ENCODE measurements around the gene SNX3.

The SNX3 gene

GRCh38 chr6:108193131-108193530, 67.7 kb downstream of the SNX3 start (continued):
- no peak for TF ChIP-seq ZNF658 (tag by site-specific recombination; IDR thresholded peaks at IDR 0.05)
- TF ChIP-seq OVOL3 (tag by site-specific recombination; IDR thresholded peaks at IDR 0.05): no peak
- TF ChIP-seq ZNF184 (tag by site-specific recombination; IDR thresholded peaks at IDR 0.05): no peak
- TF ChIP-seq ZNF768 (tag by site-specific recombination; IDR thresholded peaks at IDR 0.05): no peak
- TF ChIP-seq ZNF311 (tag by site-specific recombination; IDR thresholded peaks at IDR 0.05; ENCODE audit: borderline replicate concordance): no peak
- no peak for TF ChIP-seq ZNF157 (tag by site-specific recombination; IDR thresholded peaks at IDR 0.05)
- no peak for TF ChIP-seq AEBP2 (tag by site-specific recombination; IDR thresholded peaks at IDR 0.05; ENCODE audit: borderline replicate concordance)

DNA sequence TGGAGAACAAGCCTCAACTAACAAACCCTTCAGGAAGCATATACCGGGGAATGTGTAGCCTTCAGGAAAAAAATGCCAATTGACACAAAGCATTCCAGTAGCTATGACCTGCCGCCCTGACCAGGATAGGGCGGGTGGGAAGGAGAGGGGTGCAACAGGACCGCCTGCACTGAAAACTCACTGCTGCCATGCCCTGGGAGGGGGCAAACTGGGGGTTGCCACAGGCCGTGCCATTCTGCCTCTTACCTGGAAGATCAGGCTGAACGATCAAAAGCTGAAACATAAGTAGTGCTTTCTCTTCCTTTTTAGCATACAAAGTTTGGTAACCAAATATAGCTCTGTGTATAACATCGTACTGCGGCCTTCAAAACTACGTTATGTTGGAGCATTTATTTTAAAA, 73.3 kb downstream of the SNX3 start:
- Histone ChIP-seq H3K9me3 (ENCODE audit: control insufficient read depth, insufficient read depth, low read depth, low read length) (no peaks in the 10 kb centered on the region), H3K36me3 (ENCODE audit: control insufficient read depth in 2 of 2, insufficient read depth in 1 of 2, low read length in 2 of 2) (no peaks in the 10 kb centered on the region), H3K27ac (ENCODE audit: extremely low read depth, low read depth, low read length) (no peak overlapping the region), H3K4me3 (ENCODE audit: low read depth, low read length) (no peak overlapping the region), H3K4me1 (ENCODE audit: control insufficient read depth, insufficient read depth, low read length) (no peaks in the 10 kb centered on the region)
- ChIA-PET POLR2A (no interaction called here), CTCF (interaction anchor here (1.0 to 1.4 kb wide), 2 partner anchors 30 to 304 kb away, joined by 3 to 4 read pairs; no protein-coding TSS in a partner anchor)
- TF ChIP-seq ZSCAN23 (tag by site-specific recombination; IDR thresholded peaks at IDR 0.05) (no peak), ZNF677 (tag by site-specific recombination; IDR thresholded peaks at IDR 0.05) (no peak), ZNF626 (tag by site-specific recombination; IDR thresholded peaks at IDR 0.05) (no peak), ZNF26 (tag by site-specific recombination; IDR thresholded peaks at IDR 0.05) (no peak), ZNF501 (tag by site-specific recombination; IDR thresholded peaks at IDR 0.05) (no peak), KLF16 (tag by site-specific recombination; IDR thresholded peaks at IDR 0.05) (no peak), ZNF529 (tag by site-specific recombination; IDR thresholded peaks at IDR 0.05; ENCODE audit: insufficient replicate concordance) (no peak)

DNA sequence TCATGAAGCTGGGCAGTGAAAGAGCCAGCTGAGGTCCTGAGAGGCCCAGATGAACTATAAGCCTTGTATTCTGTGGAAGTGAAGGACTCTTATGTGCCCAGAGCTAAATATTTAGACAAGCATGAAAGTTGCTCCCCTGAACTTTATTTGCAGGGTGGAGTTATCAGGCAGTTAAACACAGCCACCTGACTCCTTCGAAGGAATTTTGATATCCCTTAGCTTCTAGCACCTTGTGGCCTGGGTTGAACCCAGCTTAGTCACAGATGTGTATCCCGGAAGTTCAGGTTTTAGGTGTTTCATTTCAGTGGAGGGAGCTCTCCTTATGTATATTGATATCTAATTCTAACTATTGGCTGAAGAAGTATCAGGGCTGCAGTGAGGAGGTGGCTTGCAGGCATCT, 74.6 kb downstream of the SNX3 start:
- CTCF ChIA-PET: interaction anchor here (0.6 to 1.4 kb wide), 2 partner anchors 125 to 305 kb away, joined by 4 read pairs; no protein-coding TSS in a partner anchor
- Histone ChIP-seq H3K4me3 (ENCODE audit: low read depth, low read length) (no peak overlapping the region), H3K27ac (ENCODE audit: extremely low read depth, low read depth, low read length) (no peak overlapping the region), H3K4me1 (ENCODE audit: control insufficient read depth, insufficient read depth, low read length) (no peaks in the 10 kb centered on the region), H3K36me3 (ENCODE audit: control insufficient read depth in 2 of 2, insufficient read depth in 1 of 2, low read length in 2 of 2) (no peaks in the 10 kb centered on the region; a peak in 1 of 3 replicates), H3K9me3 (ENCODE audit: control insufficient read depth, insufficient read depth, low read depth, low read length) (no peaks in the 10 kb centered on the region)
- POLR2A ChIA-PET: no interaction called here
- TF ChIP-seq ZNF146 (tag by site-specific recombination; IDR thresholded peaks at IDR 0.05): no peak
- TF ChIP-seq ZNF433 (tag by site-specific recombination; IDR thresholded peaks at IDR 0.05; ENCODE audit: low read depth): no peak

- Histone ChIP-seq H3K27ac (ENCODE audit: extremely low read depth, low read depth, low read length) (no peak overlapping the region), H3K9me3 (ENCODE audit: control insufficient read depth, insufficient read depth, low read depth, low read length) (no peaks in the 10 kb centered on the region), H3K4me3 (ENCODE audit: low read depth, low read length) (no peak overlapping the region), H3K4me1 (ENCODE audit: control insufficient read depth, insufficient read depth, low read length) (no peaks in the 10 kb centered on the region), H3K36me3 (ENCODE audit: control insufficient read depth in 2 of 2, insufficient read depth in 1 of 2, low read length in 2 of 2) (no peaks in the 10 kb centered on the region; a peak in 1 of 3 replicates)
- ChIA-PET POLR2A (no interaction called here), CTCF (no interaction called here)
- TF ChIP-seq ZNF621 (tag by site-specific recombination; IDR thresholded peaks at IDR 0.05): no peak
- no peak for TF ChIP-seq ZNF600 (tag by site-specific recombination; IDR thresholded peaks at IDR 0.05)
- no peak for TF ChIP-seq ZNF561 (tag by site-specific recombination; IDR thresholded peaks at IDR 0.05; ENCODE audit: borderline replicate concordance)
- no peak for TF ChIP-seq ZNF155 (tag by site-specific recombination; IDR thresholded peaks at IDR 0.05)
- no peak for TF ChIP-seq SP3 (tag by site-specific recombination; IDR thresholded peaks at IDR 0.05)
- TF ChIP-seq ZNF140 (tag by site-specific recombination; IDR thresholded peaks at IDR 0.05): no peak
- no peak for TF ChIP-seq FEZF1 (tag by site-specific recombination; IDR thresholded peaks at IDR 0.05)
- TF ChIP-seq ZNF571 (tag by site-specific recombination; IDR thresholded peaks at IDR 0.05): no peak
Observed at GRCh38 chr6:108180776-108181175, 80.1 kb downstream of the SNX3 start.

All from HEK293 (cell line).